ENCODE data around the gene KHDC3L.

KHDC3L gene

DNA sequence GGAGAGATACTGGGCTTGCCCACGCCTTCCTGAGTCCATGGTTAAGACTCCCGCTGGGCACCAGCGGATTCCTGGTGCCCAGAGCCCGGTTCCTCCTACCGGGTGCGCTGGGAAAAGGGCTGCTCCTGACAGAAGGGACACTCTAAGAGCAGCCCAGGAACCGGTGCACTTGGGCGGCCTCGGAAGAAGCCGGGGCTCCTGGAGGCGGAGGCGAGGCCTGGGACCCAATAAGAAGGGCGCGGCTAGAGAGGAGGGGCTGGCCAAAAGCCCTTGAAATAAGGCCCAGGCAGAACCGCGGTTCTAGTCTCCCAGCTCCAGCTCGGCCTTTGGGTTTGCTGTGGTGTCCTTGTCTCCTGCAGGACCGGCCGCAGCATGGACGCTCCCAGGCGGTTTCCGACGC is at the start of gene KHDC3L:
Gene KHDC3L (plus strand): TSS at position 301 of the 400 bp plus-strand sequence. CDS start 72 bp downstream, at position 373.
- no peak for DNase-seq

- peak in 2 of 3 donors; percentile 6 to 16 for DNase-seq
Measured at GRCh38 chr6:73314577-73315492, 47.6 kb upstream of the KHDC3L start.

- DNase-seq: no peak
Measured at GRCh38 chr6:73323323-73323722, 39.1 kb upstream of the KHDC3L start.

- no peak for DNase-seq
Measured at GRCh38 chr6:73325656-73326055, 36.8 kb upstream of the KHDC3L start.

- no peak for DNase-seq
Measured at GRCh38 chr6:73328790-73329189, 33.7 kb upstream of the KHDC3L start.

- no peak for DNase-seq
Measured at GRCh38 chr6:73329201-73329600, 33.3 kb upstream of the KHDC3L start.

GRCh38 chr6:73339340-73339739 is 23.1 kb upstream of the KHDC3L start:
- DNase-seq: no peak

- DNase-seq: no peak
Measured at GRCh38 chr6:73340048-73340447, 22.4 kb upstream of the KHDC3L start.

DNA sequence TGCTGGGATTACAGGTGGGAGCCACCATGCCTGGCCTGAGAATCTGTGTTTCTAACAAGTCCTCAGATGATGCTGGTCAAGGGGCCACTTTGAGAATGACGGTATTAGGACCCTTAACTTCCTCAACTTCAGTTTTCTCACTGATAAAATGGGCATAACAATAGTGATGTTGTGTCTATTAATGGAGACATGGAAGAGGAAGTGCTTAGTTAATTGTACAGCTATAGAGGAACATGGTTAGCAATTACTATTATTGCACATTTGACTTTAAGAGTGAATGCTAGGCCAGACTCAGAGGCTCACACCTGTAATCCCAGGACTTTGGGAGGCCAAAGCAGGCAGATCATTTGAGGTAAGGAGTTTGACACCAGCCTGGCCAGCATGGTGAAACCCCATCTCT is 21.1 kb upstream of the KHDC3L start:
- DNase-seq: peak in 1 of 3 donors; percentile 2

DNA sequence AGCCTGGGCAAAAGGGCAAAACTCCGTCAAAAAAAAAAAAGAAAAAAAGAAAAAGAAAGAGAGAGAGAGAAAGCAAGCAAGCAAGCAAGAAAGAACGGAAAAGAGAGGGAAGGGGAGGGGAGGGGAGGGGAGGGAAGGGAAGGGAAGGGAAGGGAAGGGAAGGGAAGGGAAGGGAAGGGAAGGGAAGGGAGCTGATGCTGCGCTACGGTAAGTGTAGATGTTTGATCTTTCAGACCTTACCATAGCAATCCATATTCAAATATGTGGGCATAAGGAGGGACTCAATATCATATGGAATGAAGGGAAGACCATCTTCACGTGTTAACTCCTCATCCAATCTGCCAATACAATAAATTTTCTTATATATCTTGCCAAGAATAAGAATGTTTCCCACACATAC is 20.3 kb upstream of the KHDC3L start:
- no peak for DNase-seq

- DNase-seq: no peak
Measured at GRCh38 chr6:73343164-73343563, 19.3 kb upstream of the KHDC3L start.

GRCh38 chr6:73348550-73349204 is 13.8 kb upstream of the KHDC3L start:
- no peak for DNase-seq

- no peak for DNase-seq
Measured at GRCh38 chr6:73349311-73349710, 13.1 kb upstream of the KHDC3L start.

DNA sequence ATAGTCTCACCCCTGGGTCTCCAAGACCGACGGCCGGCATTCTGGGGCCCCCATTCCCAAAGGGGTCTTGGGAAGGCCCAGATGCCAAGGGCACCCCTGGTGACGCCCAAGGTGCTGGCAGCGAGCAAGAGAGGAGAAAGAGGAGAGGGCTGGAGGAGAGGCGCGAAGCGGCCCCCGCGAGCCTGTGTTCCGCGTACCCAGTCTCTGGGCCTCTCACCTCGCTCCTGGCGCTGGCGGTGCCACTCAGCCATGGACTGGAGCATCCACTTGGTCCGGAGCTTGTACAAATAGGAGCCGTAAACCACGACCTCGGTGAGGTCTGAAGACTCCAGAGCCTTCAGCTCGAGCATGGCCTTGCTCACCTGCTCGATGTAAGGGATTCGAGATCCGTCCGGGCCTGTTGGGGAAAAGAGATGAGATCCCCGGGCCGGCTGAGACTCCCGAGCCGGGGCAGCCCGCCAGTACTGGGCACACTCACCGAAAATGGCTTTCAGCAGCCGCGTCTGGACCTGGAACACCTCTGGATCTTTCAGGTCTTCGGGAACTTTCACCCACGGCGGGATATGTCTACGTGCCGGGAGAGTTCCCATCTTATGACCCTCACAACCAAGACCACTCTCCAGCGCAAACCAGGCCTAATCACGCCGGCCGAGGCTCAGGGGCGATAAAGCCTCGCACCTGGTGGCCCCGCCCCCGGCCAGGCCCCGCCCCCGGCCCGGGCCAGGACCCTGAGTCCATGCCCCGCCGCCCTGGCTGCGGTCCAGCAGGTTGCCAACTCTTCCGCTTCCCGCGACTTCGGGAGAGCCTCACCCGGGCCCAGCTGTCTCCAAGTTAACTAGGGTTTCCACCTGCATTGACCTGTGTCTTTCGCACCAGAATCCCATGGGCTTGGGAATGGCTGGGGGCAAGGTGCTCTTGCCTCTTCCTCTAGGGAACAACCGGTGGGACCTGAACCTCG is 8.5 kb upstream of the KHDC3L start, which contains the start of gene DPPA5:
Gene DPPA5 (minus strand): TSS at position 641 of the 958 bp plus-strand sequence. CDS start 51 bp downstream, at position 590.
- DNase-seq: no peak

DNA sequence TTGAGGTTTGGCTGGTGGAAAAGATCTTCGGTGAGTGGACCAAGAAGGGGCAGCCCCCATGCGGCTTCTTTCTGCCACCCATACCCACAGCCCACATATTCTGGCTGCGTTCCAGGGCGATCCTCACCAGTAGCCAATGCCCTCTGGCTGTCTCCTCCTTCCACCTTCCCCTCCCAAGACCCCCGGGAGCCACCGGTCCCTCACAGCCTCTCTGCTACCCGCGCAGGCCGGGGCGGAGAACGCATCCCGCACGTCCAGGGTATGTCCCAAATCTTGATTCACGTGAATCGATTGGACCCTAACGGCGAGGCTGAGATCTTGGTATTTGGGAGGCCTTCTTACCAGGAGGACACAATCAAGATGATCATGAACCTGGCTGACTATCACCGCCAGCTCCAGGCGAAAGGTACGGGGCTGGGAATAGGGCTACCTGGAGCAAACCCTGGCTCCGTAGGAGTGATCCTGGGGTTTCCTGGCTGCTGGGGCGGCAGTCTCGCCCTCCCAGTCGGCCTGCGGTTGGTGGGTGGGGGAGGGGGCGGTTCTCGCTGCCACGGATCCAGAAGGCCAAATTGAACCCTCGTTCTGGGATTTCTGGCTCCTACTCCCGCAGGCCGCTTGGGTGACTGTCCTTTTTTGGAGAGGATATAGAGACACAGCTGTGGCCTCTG is 545 bp downstream of the KHDC3L start:
- no peak for DNase-seq

DNA sequence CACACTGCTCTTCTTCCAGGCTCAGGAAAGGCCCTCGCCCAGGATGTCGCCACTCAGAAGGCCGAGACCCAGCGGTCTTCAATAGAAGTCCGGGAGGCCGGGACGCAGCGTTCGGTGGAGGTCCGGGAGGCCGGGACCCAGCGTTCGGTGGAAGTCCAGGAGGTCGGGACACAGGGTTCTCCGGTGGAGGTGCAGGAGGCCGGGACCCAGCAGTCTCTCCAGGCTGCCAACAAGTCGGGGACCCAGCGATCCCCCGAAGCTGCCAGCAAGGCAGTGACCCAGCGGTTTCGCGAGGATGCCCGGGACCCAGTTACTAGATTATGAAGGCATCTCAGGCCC is 1.0 kb downstream of the KHDC3L start:
- DNase-seq: no peak

DNA sequence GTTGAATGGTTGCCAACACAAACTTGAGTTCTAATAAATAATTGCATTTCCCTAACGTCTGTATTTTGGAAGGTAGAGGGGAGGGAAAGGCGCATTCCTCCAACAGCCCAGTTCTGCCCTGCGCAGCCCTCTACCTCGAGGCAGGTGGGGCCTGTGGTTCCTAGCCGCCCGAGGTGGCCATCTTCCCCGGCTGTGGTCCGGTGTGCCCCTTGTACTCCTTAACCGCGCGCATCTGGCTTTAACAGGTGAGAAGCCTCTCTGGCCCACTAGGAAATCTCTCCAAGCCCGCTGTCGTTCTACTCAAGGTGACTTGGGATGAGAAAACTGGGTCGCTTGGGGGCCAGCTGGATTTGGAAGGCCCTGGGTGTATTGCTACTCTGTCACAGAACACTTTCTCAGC is 1.7 kb downstream of the KHDC3L start:
- no peak for DNase-seq

DNA sequence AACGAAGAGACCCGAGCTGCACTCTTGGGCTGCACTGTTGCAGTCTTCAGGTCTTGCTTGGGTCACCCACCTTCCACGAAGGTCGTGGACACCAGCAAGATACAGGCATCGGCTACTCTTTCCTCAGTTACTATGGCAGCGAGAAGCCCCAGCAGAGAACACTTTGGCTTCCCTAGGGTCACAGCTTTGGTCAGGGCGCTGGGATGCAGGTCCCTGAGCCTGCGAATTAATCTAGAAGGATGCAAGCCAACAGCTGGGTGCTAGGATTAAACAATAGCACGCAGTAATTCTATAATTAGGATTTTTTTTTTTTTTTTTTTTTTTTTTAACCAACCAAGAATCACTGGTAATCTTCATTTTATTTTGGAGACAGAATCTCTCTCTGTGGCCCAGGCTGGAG is 2.1 kb downstream of the KHDC3L start:
- DNase-seq: no peak

DNA sequence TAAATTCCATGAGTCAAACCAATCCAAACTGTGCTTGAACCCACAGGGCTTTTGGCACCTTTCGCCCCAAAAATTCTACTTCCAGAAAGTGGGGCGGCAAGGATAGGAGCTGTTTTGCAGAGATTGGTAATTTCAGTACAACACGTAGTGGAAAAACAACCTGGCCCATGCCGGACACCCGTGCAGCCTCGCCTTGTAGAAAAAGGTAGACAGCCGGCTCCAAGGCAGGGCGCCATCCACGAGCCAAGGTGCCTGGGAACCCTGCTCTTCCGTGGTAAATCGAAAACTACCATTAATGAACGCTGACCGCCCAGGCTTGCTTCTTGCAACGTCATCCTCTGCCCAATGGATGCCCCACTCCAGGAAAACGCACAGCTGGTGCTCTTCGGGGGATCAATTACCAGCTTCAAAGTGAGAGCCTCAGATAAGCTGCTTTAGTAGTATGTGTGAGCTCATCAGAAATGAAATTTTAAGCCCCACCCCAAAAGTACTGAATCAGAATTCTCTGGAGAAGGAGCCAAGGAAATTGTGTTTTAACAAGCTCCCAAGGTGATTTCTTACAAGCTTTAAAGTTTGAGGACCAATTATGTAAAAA is 5.4 kb downstream of the KHDC3L start:
- DNase-seq: no peak

DNA sequence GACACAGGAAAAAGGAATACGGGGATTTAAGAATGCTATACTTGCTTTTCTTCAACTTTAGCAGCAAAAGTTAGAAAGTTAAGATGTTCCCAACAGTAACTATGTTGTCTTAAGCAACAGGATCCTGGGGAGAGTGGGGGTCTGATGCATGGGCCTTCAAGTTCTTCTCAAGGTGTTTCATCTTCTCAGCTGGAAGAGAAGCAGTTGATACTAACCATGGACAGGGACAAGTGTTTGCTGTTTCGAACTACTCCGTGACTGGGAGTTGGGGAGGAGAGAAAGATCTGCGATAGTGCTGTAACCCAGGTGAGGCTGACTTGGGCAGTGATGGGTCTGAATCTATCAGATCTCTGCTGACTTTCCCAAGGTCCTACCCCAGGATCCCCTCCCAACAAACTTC is 6.2 kb downstream of the KHDC3L start:
- no peak for DNase-seq

DNA sequence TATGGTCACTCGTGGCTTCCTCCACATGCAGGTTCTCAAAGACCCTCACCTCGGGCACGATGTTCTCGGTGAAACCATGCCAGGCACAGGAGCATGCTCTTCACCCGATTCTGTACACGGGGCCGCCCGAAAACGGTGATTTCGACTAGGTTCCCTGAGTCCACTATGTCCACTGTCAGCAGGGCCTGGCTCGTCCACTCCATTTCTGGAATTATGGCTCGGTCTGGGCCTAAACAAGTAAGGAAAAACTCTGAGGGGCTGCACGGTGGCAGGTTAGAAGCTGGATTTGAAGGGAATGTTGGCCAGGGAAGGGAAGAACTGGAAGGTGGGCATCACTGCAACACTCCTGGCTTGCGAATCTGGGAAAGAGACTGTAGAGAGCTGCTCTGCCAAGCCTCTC is 6.7 kb downstream of the KHDC3L start:
- no peak for DNase-seq

DNA sequence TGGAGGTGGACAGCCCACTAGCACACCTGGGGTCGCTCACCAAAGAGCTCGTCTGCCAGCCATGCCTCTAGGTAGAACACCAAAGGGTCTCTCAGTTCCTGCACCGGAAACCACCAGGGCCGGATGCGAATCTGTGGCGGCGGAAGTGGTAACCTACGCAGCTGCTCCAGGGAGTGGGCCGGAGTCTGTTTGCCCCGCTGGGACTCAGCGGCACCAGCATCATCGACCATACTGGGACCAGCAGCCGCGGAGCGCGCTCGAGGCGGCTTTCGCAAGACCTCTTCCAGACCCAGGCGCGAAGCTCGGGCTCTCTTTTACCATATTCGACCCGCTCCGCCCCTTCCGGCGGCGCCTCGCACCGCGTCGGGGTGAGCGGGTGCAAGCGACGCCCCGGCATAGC is 7.1 kb downstream of the KHDC3L start, which contains the start of gene OOEP:
Gene OOEP (minus strand): TSS at position 335 of the 400 bp plus-strand sequence. CDS start 105 bp downstream, at position 230.
- no peak for DNase-seq
